Lower lobe of right lung (tissue), 2 donors: ENCODE measurements around the gene TSPAN5. TPM values are rescaled to one million over a fixed set of nuclear protein-coding genes. Genes with fewer than 3 reads are reported as not detected.

Source experiments
- ATAC-seq, 2 donors: fragments of 200-7000 bp; cut with Tn5 transposase; one replicate each; pipeline ENCODE4 v1.9.1; 2020 to 2022; ENCODE audit warnings: mild to moderate bottlenecking in 2 of 2, moderate library complexity in 2 of 2
- DNase-seq: peaks from one replicate; pipeline ENCODE4 v3.0.0-alpha.2; 2020
- H3K27ac ChIP-seq: fragments of 200-600 bp; one replicate; pipeline ENCODE4 v1.8.0; 2022
- H3K27me3 ChIP-seq: fragments of 200-600 bp; one replicate; pipeline ENCODE4 v1.8.0; 2022; ENCODE audit warnings: low read depth
- H3K36me3 ChIP-seq: fragments of 200-600 bp; one replicate; pipeline ENCODE4 v1.8.0; 2022; ENCODE audit warnings: mild to moderate bottlenecking
- H3K4me1 ChIP-seq: fragments of 200-600 bp; one replicate; pipeline ENCODE4 v1.8.0; 2022
- H3K4me3 ChIP-seq: fragments of 200-600 bp; one replicate; pipeline ENCODE4 v1.8.0; 2022; ENCODE audit warnings: mild to moderate bottlenecking
- H3K9me3 ChIP-seq: fragments of 200-600 bp; one replicate; pipeline ENCODE4 v1.8.0; 2022
- intact Hi-C: fragments of 100-400 bp; cut with DNase I; formaldehyde crosslinking; loops from one replicate; pipeline ENCODE4 v1.11.0; 2022
- total RNA-seq: library from RNA; stranded (reverse); fragmentation: NEBNext Ultra II Directional; extraction: Animal tissue kit (Norgen Biotek cat#: 25700); gene quantifications from one replicate; pipeline ENCODE4 v1.2.1, GENCODE V29; 2021
- TF ChIP-seq, protein P1 (sequence below): fragments of 200-600 bp; IDR thresholded peaks from one replicate; pipeline ENCODE4 v1.8.0; 2022; ENCODE audit warnings: antibody characterized with exemption, mild to moderate bottlenecking
- donor health status: DM: no; HTN: yes; CAD: no; lungs with severe emphysema.

The TSPAN5 gene
- total RNA-seq, 1 donor from 2014 or later = 5.7 TPM

DNA sequence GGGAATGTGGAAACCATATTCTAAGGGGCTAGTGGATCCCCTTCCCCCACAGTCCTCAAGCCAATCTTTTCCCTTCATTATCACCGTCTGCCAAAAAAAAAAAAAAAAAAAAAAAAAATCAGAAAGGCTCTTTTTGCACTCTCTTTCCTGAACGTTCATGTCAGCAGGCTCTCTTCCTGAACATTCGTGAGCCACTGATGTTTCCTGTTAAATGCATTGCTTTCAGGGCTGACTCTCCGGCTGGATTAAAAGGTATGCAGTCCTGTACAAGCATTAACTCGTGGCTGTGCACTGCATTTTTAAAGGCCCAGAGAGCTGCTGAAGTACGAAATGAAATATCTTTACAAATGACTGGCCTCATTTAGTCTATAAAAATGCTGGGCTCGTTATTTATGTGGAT, 34.0 kb upstream of the TSPAN5 start:
- intact Hi-C loops = no loop called here
- TF ChIP-seq, protein P1, sequence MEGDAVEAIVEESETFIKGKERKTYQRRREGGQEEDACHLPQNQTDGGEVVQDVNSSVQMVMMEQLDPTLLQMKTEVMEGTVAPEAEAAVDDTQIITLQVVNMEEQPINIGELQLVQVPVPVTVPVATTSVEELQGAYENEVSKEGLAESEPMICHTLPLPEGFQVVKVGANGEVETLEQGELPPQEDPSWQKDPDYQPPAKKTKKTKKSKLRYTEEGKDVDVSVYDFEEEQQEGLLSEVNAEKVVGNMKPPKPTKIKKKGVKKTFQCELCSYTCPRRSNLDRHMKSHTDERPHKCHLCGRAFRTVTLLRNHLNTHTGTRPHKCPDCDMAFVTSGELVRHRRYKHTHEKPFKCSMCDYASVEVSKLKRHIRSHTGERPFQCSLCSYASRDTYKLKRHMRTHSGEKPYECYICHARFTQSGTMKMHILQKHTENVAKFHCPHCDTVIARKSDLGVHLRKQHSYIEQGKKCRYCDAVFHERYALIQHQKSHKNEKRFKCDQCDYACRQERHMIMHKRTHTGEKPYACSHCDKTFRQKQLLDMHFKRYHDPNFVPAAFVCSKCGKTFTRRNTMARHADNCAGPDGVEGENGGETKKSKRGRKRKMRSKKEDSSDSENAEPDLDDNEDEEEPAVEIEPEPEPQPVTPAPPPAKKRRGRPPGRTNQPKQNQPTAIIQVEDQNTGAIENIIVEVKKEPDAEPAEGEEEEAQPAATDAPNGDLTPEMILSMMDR = no peak
- no peaks in the 10 kb centered on the region for H3K9me3 ChIP-seq
- H3K36me3 ChIP-seq = no peaks in the 10 kb centered on the region
- DNase-seq (no peak), ATAC-seq (no peak)
- H3K4me1 ChIP-seq = no peaks in the 10 kb centered on the region
- no peak overlapping the region for H3K27ac ChIP-seq
- H3K27me3 ChIP-seq = no peaks in the 10 kb centered on the region
- H3K4me3 ChIP-seq = no peak overlapping the region

DNA sequence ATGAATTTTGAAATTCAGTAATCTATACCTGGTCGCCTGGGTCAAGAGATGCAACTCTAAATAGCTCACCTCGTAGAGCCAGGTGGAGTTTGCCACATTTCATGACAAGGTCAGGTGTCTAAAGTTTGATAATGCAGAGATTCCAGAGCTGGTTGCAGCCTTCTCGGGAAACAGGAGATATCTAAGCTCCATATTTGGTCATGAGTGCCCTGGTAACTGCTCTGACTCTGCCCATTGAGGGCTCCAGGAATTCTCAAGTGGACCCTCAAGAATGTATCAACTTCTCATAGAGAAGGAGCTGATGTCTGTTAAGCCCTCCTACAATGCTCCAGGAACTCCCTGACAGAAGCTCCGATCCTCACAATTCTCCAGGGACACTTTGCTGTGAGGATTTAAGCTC, 33.2 kb upstream of the TSPAN5 start:
- peak in 1 of 2 donors; percentile 31 for ATAC-seq
- TF ChIP-seq, protein P1 = no peak

DNA sequence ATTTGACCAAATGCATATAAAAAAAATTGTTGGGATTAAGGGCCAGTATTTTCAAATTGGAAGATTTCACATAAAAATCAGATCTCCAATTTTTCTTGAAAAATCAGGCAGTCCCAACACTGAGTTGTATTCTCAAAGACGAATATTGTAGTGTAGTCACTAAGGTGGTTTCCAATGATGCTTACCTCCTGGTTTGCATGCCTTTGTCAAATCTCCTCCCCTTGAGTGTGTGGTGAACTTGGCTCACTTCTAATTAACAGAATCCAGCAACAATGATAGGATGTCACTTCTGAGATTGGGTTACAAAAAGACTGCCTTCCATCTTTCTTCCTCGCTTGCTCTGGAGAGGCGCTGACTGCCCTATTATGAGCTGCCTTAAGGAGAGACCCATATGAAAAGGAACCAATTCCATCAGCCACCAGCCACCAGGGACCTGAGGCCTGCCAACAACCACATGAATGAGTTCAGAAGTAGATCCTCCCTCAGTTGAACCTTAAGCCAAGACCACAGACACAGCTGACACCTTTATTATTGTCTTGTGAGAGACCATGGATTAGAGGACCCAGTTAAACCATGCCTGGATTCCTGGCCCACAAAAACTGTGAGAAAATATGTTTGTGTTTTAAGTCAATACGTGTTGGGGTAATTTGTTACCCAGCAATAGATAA, 31.2 kb upstream of the TSPAN5 start:
- Histone ChIP-seq H3K4me1 (no peaks in the 10 kb centered on the region), H3K4me3 (no peak overlapping the region), H3K9me3 (no peaks in the 10 kb centered on the region), H3K27me3 (no peaks in the 10 kb centered on the region), H3K27ac (no peak overlapping the region), H3K36me3 (no peaks in the 10 kb centered on the region)
- ATAC-seq (no peak), DNase-seq (no peak)
- intact Hi-C loops = no loop called here
- TF ChIP-seq, protein P1 = no peak

More for the DNA sequence above, 33.2 kb upstream of the TSPAN5 start:
- no peaks in the 10 kb centered on the region for H3K36me3 ChIP-seq
- no peak overlapping the region for H3K27ac ChIP-seq
- no peaks in the 10 kb centered on the region for H3K9me3 ChIP-seq
- no peaks in the 10 kb centered on the region for H3K4me1 ChIP-seq
- H3K4me3 ChIP-seq = no peak overlapping the region
- DNase-seq = no peak
- no peaks in the 10 kb centered on the region for H3K27me3 ChIP-seq
- intact Hi-C loops = no loop called here

- TF ChIP-seq, protein P1 = no peak
- no peak for ATAC-seq
- intact Hi-C loops = no loop called here
Observed at GRCh38 chr4:98688411-98689290, 30.2 kb upstream of the TSPAN5 start.

DNA sequence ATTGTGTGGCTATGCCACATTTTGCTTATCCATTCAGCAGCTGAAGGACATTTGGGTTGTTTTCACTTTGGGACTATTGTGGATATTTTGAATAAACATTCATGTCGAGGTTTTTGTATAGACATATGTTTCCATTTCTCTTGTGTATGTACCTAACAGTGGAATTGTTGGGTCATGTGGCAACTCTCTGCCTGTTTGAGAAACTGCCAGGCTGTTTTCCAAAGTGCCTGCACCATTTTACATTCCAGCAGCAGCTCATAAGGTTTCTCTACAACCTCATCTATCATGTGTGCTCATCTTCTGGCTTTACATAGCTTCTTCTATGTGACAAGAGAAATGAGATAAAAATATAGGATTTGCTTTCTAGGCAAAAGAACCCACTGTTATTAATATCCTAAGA, 29.5 kb upstream of the TSPAN5 start:
- ATAC-seq (no peak), DNase-seq (no peak)
- no peak overlapping the region for H3K27ac ChIP-seq
- H3K27me3 ChIP-seq = no peaks in the 10 kb centered on the region
- TF ChIP-seq, protein P1 = no peak
- H3K4me3 ChIP-seq = no peak overlapping the region
- no peaks in the 10 kb centered on the region for H3K4me1 ChIP-seq
- H3K9me3 ChIP-seq = no peaks in the 10 kb centered on the region
- no peaks in the 10 kb centered on the region for H3K36me3 ChIP-seq
- intact Hi-C loops = no loop called here

More at GRCh38 chr4:98688411-98689290, 30.2 kb upstream of the TSPAN5 start:
- Histone ChIP-seq H3K4me1 (no peaks in the 10 kb centered on the region), H3K27ac (no peak overlapping the region), H3K36me3 (no peaks in the 10 kb centered on the region), H3K9me3 (no peaks in the 10 kb centered on the region), H3K27me3 (no peaks in the 10 kb centered on the region), H3K4me3 (no peak overlapping the region)
- DNase-seq = no peak
